ENCODE results near the gene ADCY10. TPM values are rescaled to one million over a fixed set of nuclear protein-coding genes. Genes with fewer than 3 reads are reported as not detected.
"Not testable (repeated sequence)": the region's sequence is repeated elsewhere in the genome, so short reads cannot be mapped to it uniquely, and the experiment has no call there.

The ADCY10 gene
- total RNA-seq, 2 donors from 2014 or later: 0.18 to 0.53 TPM

DNA sequence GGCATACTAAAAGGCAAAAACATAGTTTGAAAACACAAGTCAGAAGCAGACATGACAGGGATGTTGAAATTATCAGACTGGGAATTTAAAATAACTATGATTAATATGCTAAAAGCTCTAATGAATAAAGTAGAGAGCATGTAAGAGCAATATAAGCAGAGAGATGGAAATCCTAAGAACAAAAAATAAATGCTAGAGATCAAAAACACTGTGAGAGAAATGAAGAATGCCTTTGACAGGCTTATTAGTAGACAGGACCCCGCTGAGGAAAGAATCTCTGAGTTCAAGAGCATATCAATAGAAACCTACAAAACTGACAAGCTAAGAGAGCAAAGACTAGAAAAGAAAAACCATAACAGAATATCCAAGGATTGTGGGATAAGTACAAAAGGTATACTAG lies 98.3 kb downstream of the ADCY10 start:
- no peak for ATAC-seq
- DNase-seq (ENCODE audit: low spot score in 2 of 2): no peak
- H3K36me3 Mint-ChIP-seq: peaks cover 35 to 43% of the 10 kb centered on the region in 2 donors
- H3K27ac Mint-ChIP-seq: no peak overlapping the region
- peaks cover 27 to 29% of the 10 kb centered on the region in 2 donors for H3K9me3 Mint-ChIP-seq

DNA sequence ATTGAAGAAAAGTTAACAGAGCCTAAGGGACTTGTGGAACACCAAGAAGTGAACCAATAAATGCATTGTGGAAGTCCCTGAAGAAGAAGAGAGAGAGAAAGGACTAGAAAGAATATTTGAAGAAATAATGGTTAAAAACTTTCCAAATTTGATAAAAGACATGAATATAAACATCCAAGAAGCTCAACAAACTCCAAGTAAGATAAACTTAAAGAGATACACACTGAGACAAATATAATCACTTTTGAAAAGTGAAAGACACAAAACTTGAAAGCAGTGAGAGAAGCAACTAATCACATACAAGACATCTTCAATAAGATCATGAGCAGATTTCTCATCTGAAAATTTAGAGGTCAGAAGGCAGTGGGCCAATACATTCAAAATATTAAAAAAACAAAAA lies 101.0 kb downstream of the ADCY10 start:
- peaks cover 30 to 39% of the 10 kb centered on the region in 2 donors for H3K36me3 Mint-ChIP-seq
- peaks cover 27 to 29% of the 10 kb centered on the region in 2 donors for H3K9me3 Mint-ChIP-seq
- H3K27ac Mint-ChIP-seq: no peak overlapping the region
- DNase-seq (ENCODE audit: low spot score in 2 of 2) (no peak), ATAC-seq (no peak)

DNA sequence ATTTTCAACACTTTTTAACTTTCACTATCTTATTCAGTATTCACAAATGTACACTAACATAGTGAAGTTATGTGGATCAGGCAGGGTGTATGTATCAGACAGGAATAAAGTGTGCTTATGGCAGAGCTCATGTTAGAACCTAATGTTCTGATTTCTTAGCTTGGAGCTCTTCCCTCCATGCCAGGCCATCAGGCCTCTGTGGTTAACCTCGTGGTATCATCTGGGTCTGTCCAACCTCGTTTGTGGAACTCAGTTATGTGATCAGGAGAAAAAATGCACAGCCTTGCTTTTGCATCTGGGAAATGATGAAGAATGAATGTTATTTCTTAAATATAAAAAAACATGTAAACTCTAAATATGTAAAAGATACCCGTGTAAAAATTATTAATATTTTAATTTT lies 105.2 kb downstream of the ADCY10 start:
- peaks cover 20 to 28% of the 10 kb centered on the region in 2 donors for H3K36me3 Mint-ChIP-seq
- H3K9me3 Mint-ChIP-seq: peaks cover 12 to 13% of the 10 kb centered on the region in 2 donors
- H3K27ac Mint-ChIP-seq: no peak overlapping the region
- no peak for ATAC-seq
- DNase-seq (ENCODE audit: low spot score in 2 of 2): no peak

DNA sequence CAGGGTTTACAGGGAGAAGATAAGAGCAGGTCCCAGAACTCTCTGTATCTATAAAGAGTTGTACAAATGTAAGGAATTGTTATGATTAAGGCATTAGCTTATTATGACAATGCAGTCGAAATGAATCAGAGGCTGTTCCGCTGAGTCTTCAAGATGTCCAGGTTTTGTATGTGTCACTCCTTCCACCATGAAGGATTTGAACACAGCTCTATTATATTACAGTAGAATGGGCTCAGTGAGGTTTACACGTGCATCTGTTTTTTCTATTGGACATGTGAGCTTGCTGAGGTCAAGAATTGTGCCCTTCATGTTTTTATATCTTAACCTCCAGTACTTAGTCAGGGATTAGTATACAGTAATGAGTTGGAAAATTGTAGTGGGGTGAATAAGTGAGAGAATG lies 105.8 kb downstream of the ADCY10 start:
- Mint-ChIP-seq H3K27ac (no peak overlapping the region), H3K9me3 (peaks cover 10% of the 10 kb centered on the region in 2 donors), H3K36me3 (peaks cover 18 to 28% of the 10 kb centered on the region in 2 donors)
- no peak for DNase-seq (ENCODE audit: low spot score in 2 of 2)
- ATAC-seq: no peak

DNA sequence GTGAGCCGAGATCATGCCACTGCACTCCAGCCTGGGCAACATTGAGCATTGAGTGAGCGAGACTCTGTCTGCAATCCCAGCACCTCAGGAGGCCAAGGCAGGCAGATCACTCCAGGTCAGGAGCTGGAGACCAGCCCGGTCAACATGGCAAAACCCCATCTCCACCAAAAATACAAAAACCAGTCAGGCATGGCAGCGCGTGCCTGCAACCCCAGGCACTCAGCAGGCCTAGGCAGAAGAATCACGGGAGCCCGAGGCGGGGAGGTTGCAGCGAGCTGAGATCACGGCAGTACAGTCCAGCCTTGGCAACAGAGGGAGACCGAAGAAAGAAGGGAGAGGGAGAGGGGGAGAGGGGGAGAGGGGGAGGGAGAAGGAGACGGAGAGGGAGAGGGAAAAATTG lies 107.3 kb downstream of the ADCY10 start:
- H3K27ac Mint-ChIP-seq, H3K9me3 Mint-ChIP-seq: not testable (repeated sequence)

DNA sequence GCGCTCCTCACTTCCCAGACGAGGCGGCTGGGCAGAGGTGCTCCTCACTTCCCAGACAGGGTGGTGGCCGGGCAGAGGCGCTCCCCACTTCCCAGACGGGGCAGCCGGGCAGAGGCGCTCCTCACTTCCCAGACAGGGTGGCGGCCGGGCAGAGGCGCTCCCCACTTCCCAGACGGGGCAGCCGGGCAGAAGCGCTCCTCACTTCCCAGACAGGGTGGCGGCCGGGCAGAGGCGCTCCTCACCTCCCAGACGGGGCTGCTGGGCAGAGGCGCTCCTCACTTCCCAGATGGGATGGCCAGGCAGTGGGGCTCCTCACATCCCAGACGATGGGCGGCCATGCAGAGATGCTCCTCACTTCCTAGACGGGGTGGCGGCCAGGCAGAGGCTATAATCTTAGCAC lies 107.7 kb downstream of the ADCY10 start:
- H3K9me3 Mint-ChIP-seq; DNase-seq (ENCODE audit: low spot score in 2 of 2); H3K27ac Mint-ChIP-seq; ATAC-seq: not testable (repeated sequence)
- H3K36me3 Mint-ChIP-seq: peaks cover 0 to 16% of the 10 kb centered on the region in 2 donors

More for the DNA sequence above, 107.3 kb downstream of the ADCY10 start:
- not testable (repeated sequence) for DNase-seq (ENCODE audit: low spot score in 2 of 2); ATAC-seq
- peaks cover 4 to 20% of the 10 kb centered on the region in 2 donors for H3K36me3 Mint-ChIP-seq

DNA sequence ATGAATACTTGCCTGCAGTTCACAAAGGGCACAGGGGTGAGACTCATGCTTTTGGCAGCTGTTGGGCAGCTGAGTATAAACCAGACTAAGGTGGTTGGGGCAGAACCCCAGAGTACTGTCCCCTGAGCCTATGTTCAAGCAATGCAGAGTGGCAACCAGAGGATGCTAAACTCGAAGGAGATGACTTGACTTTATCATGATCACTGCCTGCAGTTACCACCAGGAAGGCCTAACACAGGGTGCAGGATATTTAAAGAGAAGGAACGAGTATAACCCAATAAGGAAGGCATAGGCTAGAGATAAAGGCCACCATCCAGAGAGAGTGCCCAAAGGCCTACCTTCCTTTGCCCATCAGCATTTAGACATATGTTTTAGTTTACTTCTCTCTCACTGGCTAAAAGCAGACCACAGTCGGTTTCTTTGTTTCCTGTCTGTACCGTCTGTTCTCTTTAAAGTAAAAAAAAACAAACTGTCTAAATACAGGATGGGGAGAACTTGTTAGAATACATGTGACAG lies 108.8 kb downstream of the ADCY10 start:
- peaks cover 0 to 16% of the 10 kb centered on the region in 2 donors for H3K36me3 Mint-ChIP-seq
- no peaks in the 10 kb centered on the region for H3K9me3 Mint-ChIP-seq
- DNase-seq (ENCODE audit: low spot score in 2 of 2): peak in 1 of 2 donors; percentile 15

DNA sequence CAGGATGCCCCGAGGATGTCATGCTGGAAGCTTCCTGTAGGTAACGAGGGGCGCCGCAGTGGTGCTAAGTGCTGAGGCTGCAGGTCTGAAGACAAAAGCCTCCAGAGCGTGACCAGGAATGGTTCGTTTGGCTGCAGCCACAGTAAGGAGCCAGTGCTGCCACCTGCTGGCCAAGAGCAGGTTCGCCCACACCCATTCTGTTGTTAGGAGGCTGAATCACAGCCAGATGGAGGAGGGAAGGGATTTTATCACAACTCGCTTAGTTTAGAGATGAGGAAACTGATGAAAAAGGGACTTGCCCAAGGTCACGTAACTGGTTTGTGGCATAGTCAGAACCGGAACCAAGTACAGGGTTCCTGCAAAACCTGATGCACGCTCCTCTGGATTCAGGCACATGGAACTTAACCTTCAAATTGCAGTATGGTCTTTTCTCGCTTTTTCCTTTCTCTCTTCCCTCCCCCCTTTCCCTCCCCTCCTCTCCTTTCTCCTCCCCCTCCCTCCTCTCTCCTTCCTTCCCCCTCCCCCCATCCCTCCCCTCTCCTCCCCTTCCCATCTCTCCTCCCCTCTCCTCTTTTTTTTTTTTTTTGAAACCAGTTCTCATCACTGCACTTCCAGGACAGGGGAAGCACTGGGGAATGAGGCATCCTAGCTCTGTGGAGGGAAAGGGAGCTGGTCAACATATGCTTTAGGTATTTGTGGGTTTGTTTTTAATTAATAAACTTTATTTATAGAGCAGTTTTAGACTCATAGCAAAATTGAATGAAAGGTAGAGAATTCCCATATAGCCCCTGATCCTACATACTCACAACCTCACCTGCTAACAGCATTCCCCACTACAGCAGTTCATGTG lies 110.4 kb downstream of the ADCY10 start:
- no peaks in the 10 kb centered on the region for H3K9me3 Mint-ChIP-seq
- ATAC-seq (peak; percentile 92 to 97), DNase-seq (ENCODE audit: low spot score in 2 of 2) (peak; percentile 91 to 92)
- H3K27ac Mint-ChIP-seq: peak overlapping the region; percentile 24 to 79
- peaks cover 0 to 16% of the 10 kb centered on the region in 2 donors for H3K36me3 Mint-ChIP-seq

More for the DNA sequence above, 108.8 kb downstream of the ADCY10 start:
- ATAC-seq: peak; percentile 22 to 71
- H3K27ac Mint-ChIP-seq: peak overlapping the region; percentile 38 to 79

DNA sequence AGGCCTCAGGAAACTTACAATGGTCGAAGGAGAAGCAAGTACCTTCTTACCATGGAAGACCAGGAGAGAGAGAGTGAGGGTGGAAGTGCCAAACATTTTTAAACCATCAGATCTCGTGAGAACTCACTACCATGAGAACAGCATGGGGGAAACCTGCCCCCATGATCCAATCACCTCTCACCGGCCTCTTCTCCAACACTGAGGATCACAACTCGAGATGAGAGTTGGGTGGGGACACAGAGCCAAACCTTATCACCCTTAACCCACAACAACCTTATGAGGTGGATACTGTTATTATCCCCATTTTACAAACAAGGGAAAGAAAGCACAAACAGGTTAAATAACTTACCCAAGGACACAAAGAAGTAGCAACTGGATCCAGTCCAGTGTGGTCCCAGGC lies 111.7 kb downstream of the ADCY10 start:
- Mint-ChIP-seq H3K36me3 (peaks cover 0 to 16% of the 10 kb centered on the region in 2 donors), H3K9me3 (no peaks in the 10 kb centered on the region), H3K27ac (no peak overlapping the region)
- DNase-seq (ENCODE audit: low spot score in 2 of 2) (no peak), ATAC-seq (no peak)

DNA sequence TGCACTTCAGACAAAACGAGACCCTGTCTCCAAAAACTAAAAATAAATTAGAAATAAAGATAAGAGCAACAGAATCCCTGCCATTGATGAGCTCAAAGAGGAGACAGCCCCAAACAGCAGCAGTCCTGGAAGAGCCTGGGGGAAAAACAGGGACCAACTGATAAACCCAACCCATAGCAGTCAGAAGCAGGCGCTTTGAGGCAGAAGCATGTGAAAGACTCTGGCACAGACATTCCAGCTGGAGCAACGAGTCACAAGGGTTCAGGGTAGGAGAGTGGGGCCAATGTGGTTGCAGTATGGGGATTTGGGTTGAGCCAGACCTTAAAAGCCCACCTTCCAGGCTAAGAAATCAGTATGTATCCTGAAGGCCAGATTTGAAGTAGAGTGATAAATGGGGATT lies 113.7 kb downstream of the ADCY10 start:
- ATAC-seq (no peak), DNase-seq (ENCODE audit: low spot score in 2 of 2) (no peak)
- Mint-ChIP-seq H3K36me3 (peaks cover 0 to 13% of the 10 kb centered on the region in 2 donors), H3K27ac (peak overlapping the region in 1 of 2 donors; percentile 29), H3K9me3 (no peaks in the 10 kb centered on the region)

DNA sequence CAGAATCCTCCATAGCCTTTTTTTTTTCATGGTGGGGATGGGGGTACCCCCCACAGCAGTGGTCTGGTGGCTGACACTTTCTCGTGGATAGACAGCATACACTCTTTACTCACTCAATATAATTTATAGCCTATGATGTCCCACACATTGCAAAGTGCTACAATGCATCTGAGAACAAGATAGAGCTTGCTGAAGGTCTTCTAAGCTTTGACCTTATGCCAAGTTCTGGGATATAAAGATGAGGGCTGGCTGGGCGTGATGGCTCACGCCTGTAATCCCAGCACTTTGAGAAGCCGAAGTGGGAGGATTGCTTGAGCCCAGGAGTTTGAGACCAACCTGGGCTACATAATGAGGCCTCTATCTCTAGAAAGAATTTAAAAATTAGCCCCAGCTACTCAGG lies 114.2 kb downstream of the ADCY10 start:
- Mint-ChIP-seq H3K9me3 (no peaks in the 10 kb centered on the region), H3K36me3 (peaks cover 0 to 8% of the 10 kb centered on the region in 2 donors), H3K27ac (no peak overlapping the region)
- DNase-seq (ENCODE audit: low spot score in 2 of 2): no peak
- ATAC-seq: no peak

DNA sequence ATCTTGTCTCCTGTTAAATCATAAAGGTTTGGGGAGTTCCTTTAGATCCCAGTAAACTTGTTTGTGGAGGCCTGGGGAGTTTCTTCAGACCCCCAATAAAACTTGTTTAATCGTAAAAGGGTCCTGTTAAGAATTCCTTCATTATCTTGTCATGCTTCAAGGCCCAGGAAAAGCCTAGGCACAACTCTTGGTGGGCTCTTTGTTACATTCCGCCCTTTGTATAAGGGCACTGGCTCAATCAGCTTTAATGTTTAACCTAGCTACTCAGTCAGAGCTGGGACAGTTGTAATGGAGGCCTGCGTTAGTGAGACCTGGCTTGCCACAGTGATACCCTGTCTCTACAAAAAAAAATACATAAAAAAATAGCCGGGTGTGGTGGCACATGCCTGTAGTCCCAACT lies 115.0 kb downstream of the ADCY10 start:
- Mint-ChIP-seq H3K27ac (no peak overlapping the region), H3K36me3 (peaks cover 0 to 4% of the 10 kb centered on the region in 2 donors), H3K9me3 (no peaks in the 10 kb centered on the region)
- no peak for ATAC-seq
- DNase-seq (ENCODE audit: low spot score in 2 of 2): no peak

DNA sequence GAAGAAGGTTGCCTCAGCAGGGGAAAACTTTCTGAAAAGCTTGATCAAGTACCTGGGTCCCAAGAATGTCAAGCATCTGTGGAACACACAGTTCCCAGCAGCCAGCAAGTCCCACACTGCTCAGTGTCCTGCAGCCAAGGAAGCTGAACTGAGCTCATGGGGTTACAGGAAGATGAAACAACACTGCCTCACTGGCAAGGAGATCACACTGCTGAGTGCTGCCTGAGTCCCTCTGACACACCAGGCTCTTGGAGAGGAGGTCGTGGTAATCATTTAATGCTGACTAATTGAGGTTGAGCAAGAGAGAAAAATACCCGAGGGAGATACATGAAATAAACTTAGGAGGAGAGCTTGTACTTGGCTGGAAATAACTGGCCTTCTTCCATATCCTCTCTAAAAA lies 116.9 kb downstream of the ADCY10 start:
- Mint-ChIP-seq H3K36me3 (peaks cover 0 to 18% of the 10 kb centered on the region in 2 donors), H3K9me3 (no peaks in the 10 kb centered on the region), H3K27ac (no peak overlapping the region)
- no peak for DNase-seq (ENCODE audit: low spot score in 2 of 2)
- peak; percentile 74 to 78 for ATAC-seq

DNA sequence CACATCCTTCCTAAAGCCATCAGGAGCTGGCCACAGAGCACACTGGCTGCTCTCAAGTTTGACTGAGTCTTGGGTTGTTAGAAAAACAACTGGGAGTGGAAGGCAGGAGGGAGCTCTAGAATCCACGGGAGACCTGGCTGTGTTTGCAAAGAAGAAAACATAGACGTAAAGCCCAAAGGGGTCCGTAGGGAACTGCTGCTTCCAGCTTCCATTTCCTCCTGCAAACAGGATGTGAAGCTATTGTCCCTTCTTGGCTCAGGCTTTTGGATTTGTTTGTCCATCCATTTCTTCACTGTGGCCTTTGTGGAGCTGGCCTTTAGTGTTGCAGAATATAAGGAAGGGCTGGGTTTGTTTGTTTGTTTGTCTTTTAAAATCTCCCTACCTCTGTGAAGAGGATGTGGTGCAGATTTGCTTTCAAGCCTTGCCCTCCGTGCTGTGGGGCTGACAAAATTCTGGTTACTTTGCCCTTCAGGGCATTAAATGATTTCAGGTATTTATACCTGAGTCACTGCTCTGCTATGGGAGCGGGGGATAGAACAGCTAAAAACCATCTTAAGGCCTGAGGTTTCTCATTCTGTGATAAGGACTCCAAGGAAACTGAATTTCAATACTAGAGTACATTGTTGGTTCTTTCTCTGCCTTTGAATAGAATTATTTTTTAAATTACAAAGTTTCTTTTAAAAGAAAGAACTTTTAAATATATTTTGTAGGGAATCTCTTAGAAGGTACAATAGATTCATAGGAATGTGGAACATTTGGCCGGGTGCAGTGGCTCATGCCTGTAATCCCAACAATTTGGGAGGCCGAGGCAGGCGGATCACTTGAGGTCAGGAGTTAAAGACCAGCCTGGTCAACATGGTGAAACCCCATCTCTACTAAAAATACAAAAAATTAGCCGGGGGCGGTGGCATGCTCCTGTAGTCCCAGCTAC lies 117.9 kb downstream of the ADCY10 start:
- DNase-seq (ENCODE audit: low spot score in 2 of 2): no peak
- no peaks in the 10 kb centered on the region for H3K9me3 Mint-ChIP-seq
- no peak for ATAC-seq
- peaks cover 0 to 18% of the 10 kb centered on the region in 2 donors for H3K36me3 Mint-ChIP-seq
- no peak overlapping the region for H3K27ac Mint-ChIP-seq

DNA sequence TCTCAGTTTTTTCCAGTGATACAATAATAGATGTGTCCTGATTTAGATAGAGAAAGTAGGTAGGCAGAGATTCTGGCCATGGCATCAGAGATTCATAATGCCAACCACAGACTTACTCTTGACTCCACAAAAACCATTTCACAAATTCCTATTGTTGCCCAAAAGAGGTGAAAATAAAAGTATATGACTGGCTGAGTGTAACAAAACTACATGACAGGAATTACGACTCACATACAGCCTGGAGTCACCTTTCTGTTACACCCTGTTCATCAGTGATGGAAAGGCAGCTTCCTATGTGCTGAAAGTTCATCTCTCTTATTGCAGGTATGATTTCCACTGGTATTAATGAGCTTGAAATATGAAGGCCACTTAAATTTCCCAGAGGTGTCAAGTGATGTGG lies 119.9 kb downstream of the ADCY10 start:
- DNase-seq (ENCODE audit: low spot score in 2 of 2) (no peak), ATAC-seq (peak; percentile 70 to 74)
- H3K36me3 Mint-ChIP-seq: peaks cover 0 to 28% of the 10 kb centered on the region in 2 donors
- no peak overlapping the region for H3K27ac Mint-ChIP-seq
- no peaks in the 10 kb centered on the region for H3K9me3 Mint-ChIP-seq

DNA sequence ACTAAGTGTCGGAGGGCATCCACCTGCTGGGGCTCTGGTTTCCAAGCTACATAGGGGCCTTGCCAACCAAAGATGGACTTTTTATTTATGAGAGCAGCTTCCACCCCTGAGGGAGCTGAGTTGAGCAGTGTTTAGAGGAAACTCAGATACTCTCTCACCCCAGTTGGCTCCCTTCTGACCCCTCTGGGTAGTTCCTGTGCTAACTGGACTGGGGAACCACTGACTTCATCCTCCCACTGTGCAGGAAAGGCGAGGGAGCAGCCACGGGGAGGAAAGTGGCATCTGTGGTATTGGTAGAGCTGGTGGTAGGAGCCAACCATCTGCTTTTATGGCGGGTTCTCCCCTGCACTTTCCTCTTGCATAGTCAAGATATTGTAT lies 121.8 kb downstream of the ADCY10 start:
- H3K9me3 Mint-ChIP-seq: no peaks in the 10 kb centered on the region
- no peak overlapping the region for H3K27ac Mint-ChIP-seq
- ATAC-seq (no peak), DNase-seq (ENCODE audit: low spot score in 2 of 2) (no peak)
- peaks cover 0 to 32% of the 10 kb centered on the region in 2 donors for H3K36me3 Mint-ChIP-seq
